Endothelial cell (in vitro differentiated cells): ENCODE measurements around the gene ADORA1. TPM values are rescaled to one million over a fixed set of nuclear protein-coding genes. Genes with fewer than 3 reads are reported as not detected.

Source experiments
- DNase-seq: peaks from one replicate; pipeline ENCODE4 v3.0.0; 2021; ENCODE audit warnings: low spot score
- H3K27ac Mint-ChIP-seq: one replicate; pipeline ENCODE4 v1.8.0; 2021; ENCODE audit warnings: mixed read lengths, inconsistent platforms; ENCODE audit not compliant: unreplicated experiment
- H3K27me3 Mint-ChIP-seq: one replicate; pipeline ENCODE4 v1.8.0; 2021; ENCODE audit warnings: mild to moderate bottlenecking, moderate library complexity, mixed read lengths, inconsistent platforms; ENCODE audit not compliant: unreplicated experiment
- H3K36me3 Mint-ChIP-seq: one replicate; pipeline ENCODE4 v1.8.0; 2021; ENCODE audit warnings: mild to moderate bottlenecking, low read depth, mixed read lengths, inconsistent platforms; ENCODE audit not compliant: unreplicated experiment
- H3K4me1 Mint-ChIP-seq: one replicate; pipeline ENCODE4 v1.8.0; 2021; ENCODE audit warnings: mild to moderate bottlenecking, mixed read lengths, inconsistent platforms; ENCODE audit not compliant: unreplicated experiment
- H3K4me3 Mint-ChIP-seq: one replicate; pipeline ENCODE4 v1.8.0; 2021; ENCODE audit warnings: mild to moderate bottlenecking, mixed read lengths, inconsistent platforms; ENCODE audit not compliant: unreplicated experiment
- H3K9me3 Mint-ChIP-seq: one replicate; pipeline ENCODE4 v1.8.0; 2021; ENCODE audit warnings: mixed read lengths, inconsistent platforms; ENCODE audit not compliant: unreplicated experiment
- CTCF ChIP-seq: fragments of 200-600 bp; sonication (generic); IDR thresholded peaks from one replicate; pipeline ENCODE4 v1.5.0; 2021; ENCODE audit warnings: antibody characterized with exemption; ENCODE audit not compliant: unreplicated experiment
- total RNA-seq: library from RNA; stranded (reverse); fragmentation: NEBNext Ultra II Directional; extraction: Animal tissue kit (Norgen Biotek cat#: 25700); gene quantifications from one replicate; pipeline ENCODE4 v1.2.1, GENCODE V29; 2021; ENCODE audit not compliant: unreplicated experiment

The ADORA1 gene
- total RNA-seq, 1 donor from 2014 or later = 16.3 TPM

- Mint-ChIP-seq H3K9me3 (no peaks in the 10 kb centered on the region), H3K27me3 (peaks cover 20% of the 10 kb centered on the region), H3K4me3 (peak overlapping the region; percentile 56), H3K4me1 (peaks cover 2% of the 10 kb centered on the region), H3K36me3 (peaks cover 21% of the 10 kb centered on the region), H3K27ac (no peak overlapping the region)
- no peak for TF ChIP-seq CTCF
- DNase-seq = no peak
These were observed 41.5 kb downstream of the ADORA1 start for GRCh38 chr1:203168991-203169390.

GRCh38 chr1:203169770-203170520 is 42.4 kb downstream of the ADORA1 start:
- no peak for DNase-seq
- Mint-ChIP-seq H3K9me3 (no peaks in the 10 kb centered on the region), H3K36me3 (peaks cover 15% of the 10 kb centered on the region), H3K4me1 (peaks cover 2% of the 10 kb centered on the region), H3K27me3 (peaks cover 17% of the 10 kb centered on the region), H3K27ac (no peak overlapping the region), H3K4me3 (no peak overlapping the region)
- no peak for TF ChIP-seq CTCF

GRCh38 chr1:203170625-203171330 is 43.3 kb downstream of the ADORA1 start:
- H3K9me3 Mint-ChIP-seq = no peaks in the 10 kb centered on the region
- no peak for DNase-seq
- peaks cover 15% of the 10 kb centered on the region for H3K27me3 Mint-ChIP-seq
- no peak for TF ChIP-seq CTCF
- H3K4me1 Mint-ChIP-seq = peaks cover 2% of the 10 kb centered on the region
- peaks cover 8% of the 10 kb centered on the region for H3K36me3 Mint-ChIP-seq
- H3K27ac Mint-ChIP-seq = no peak overlapping the region
- H3K4me3 Mint-ChIP-seq = no peak overlapping the region

GRCh38 chr1:203171341-203172183 is 44.0 kb downstream of the ADORA1 start:
- Mint-ChIP-seq H3K27me3 (peaks cover 12% of the 10 kb centered on the region), H3K27ac (no peak overlapping the region), H3K4me1 (no peaks in the 10 kb centered on the region), H3K9me3 (no peaks in the 10 kb centered on the region), H3K4me3 (no peak overlapping the region), H3K36me3 (peaks cover 8% of the 10 kb centered on the region)
- no peak for TF ChIP-seq CTCF
- no peak for DNase-seq
